ENCODE data around the gene ROBO2. TPM values are rescaled to one million over a fixed set of nuclear protein-coding genes. Genes with fewer than 3 reads are reported as not detected.

Gene ROBO2
- total and polyA plus RNA-seq, 7 donors: 0.23 to 2.9 (median 0.38) TPM; not detected in 1

GRCh38 chr3:77195766-77196545 is 156.1 kb downstream of the ROBO2 start:
- 87 to 88% methylated on average over 12 of the region's 12 CpGs for WGBS, 2 donors
- TF ChIP-seq POLR2A (IDR thresholded peaks at IDR 0.05) (no peak), POLR2AphosphoS5 (IDR thresholded peaks at IDR 0.05) (no peak), EP300 (IDR thresholded peaks at IDR 0.05) (no peak), CTCF (IDR thresholded peaks at IDR 0.05) (no peak)
- intact Hi-C loops (cut with DNase I): no loop called here
- Histone ChIP-seq H3K36me3 (no peaks in the 10 kb centered on the region), H3K27ac (no peak overlapping the region), H3K4me1 (peaks cover 0 to 4% (median 1%) of the 10 kb centered on the region in 4 donors), H3K9me3 (no peaks in the 10 kb centered on the region), H3K27me3 (no peaks in the 10 kb centered on the region), H3K4me3 (no peak overlapping the region)
- DNase-seq: no peak

GRCh38 chr3:77197408-77197807 is 157.5 kb downstream of the ROBO2 start:
- intact Hi-C loops (cut with DNase I): no loop called here
- H3K27me3 ChIP-seq: no peaks in the 10 kb centered on the region
- H3K4me1 ChIP-seq: no peaks in the 10 kb centered on the region
- no peaks in the 10 kb centered on the region for H3K36me3 ChIP-seq
- TF ChIP-seq EP300 (IDR thresholded peaks at IDR 0.05): no peak
- TF ChIP-seq POLR2AphosphoS5 (IDR thresholded peaks at IDR 0.05): no peak
- no peak for TF ChIP-seq POLR2A (IDR thresholded peaks at IDR 0.05)
- no peak for TF ChIP-seq CTCF (IDR thresholded peaks at IDR 0.05)
- 61 to 75% methylated on average over 2 of the region's 2 CpGs for WGBS, 2 donors
- DNase-seq: no peak
- no peak overlapping the region for H3K4me3 ChIP-seq
- no peak overlapping the region for H3K27ac ChIP-seq
- H3K9me3 ChIP-seq: no peaks in the 10 kb centered on the region

DNA sequence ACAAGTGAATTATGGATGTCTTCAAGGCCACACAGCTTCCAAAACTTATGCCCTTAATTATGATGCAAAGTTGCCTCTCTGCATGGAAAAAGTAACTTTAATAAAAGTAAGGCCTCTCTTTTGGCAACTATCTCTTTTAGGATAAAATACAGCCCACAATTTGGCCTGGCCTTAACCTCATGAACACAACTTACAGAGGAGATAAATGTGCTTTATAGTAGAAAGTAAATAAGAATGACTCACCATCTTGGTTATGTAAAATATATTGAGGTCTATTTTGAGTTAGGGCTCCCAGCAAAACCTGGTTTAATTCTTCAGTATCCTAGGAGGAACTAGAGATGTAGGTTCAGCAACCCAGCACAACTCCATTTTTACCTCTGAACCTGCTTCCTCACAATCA is 164.0 kb downstream of the ROBO2 start:
- no peak for DNase-seq
- H3K36me3 ChIP-seq: no peaks in the 10 kb centered on the region
- no peaks in the 10 kb centered on the region for H3K27me3 ChIP-seq
- no peak overlapping the region for H3K4me3 ChIP-seq
- TF ChIP-seq EP300 (IDR thresholded peaks at IDR 0.05) (no peak), POLR2A (IDR thresholded peaks at IDR 0.05) (no peak), CTCF (IDR thresholded peaks at IDR 0.05) (no peak), POLR2AphosphoS5 (IDR thresholded peaks at IDR 0.05) (no peak)
- no peaks in the 10 kb centered on the region for H3K4me1 ChIP-seq
- no peaks in the 10 kb centered on the region for H3K9me3 ChIP-seq
- intact Hi-C loops (cut with DNase I): no loop called here
- no peak overlapping the region for H3K27ac ChIP-seq

GRCh38 chr3:77204788-77205187 is 164.9 kb downstream of the ROBO2 start:
- 76 to 77% methylated on average over 11 of the region's 11 CpGs for WGBS, 2 donors
- Histone ChIP-seq H3K27ac (no peak overlapping the region), H3K27me3 (no peaks in the 10 kb centered on the region), H3K9me3 (no peaks in the 10 kb centered on the region), H3K4me1 (no peaks in the 10 kb centered on the region), H3K36me3 (no peaks in the 10 kb centered on the region), H3K4me3 (no peak overlapping the region)
- no peak for TF ChIP-seq POLR2AphosphoS5 (IDR thresholded peaks at IDR 0.05)
- TF ChIP-seq EP300 (IDR thresholded peaks at IDR 0.05): no peak
- TF ChIP-seq POLR2A (IDR thresholded peaks at IDR 0.05): no peak
- TF ChIP-seq CTCF (IDR thresholded peaks at IDR 0.05): no peak
- DNase-seq: no peak
- intact Hi-C loops (cut with DNase I): no loop called here

GRCh38 chr3:77207753-77208152 is 167.9 kb downstream of the ROBO2 start:
- TF ChIP-seq CTCF (IDR thresholded peaks at IDR 0.05) (no peak), EP300 (IDR thresholded peaks at IDR 0.05) (no peak), POLR2A (IDR thresholded peaks at IDR 0.05) (no peak), POLR2AphosphoS5 (IDR thresholded peaks at IDR 0.05) (no peak)
- H3K9me3 ChIP-seq: no peaks in the 10 kb centered on the region
- H3K4me3 ChIP-seq: no peak overlapping the region
- 90% methylated on average over 8 of the region's 8 CpGs for WGBS, 2 donors
- DNase-seq: no peak
- no peak overlapping the region for H3K27ac ChIP-seq
- intact Hi-C loops (cut with DNase I): no loop called here
- no peaks in the 10 kb centered on the region for H3K27me3 ChIP-seq
- no peaks in the 10 kb centered on the region for H3K36me3 ChIP-seq
- H3K4me1 ChIP-seq: no peaks in the 10 kb centered on the region
